Measurements from ENCODE around the gene KIF3A. TPM values are rescaled to one million over a fixed set of nuclear protein-coding genes. Genes with fewer than 3 reads are reported as not detected.

Gene KIF3A
- total RNA-seq, 1 donor from 2014 or later, result 10.5 TPM

DNA sequence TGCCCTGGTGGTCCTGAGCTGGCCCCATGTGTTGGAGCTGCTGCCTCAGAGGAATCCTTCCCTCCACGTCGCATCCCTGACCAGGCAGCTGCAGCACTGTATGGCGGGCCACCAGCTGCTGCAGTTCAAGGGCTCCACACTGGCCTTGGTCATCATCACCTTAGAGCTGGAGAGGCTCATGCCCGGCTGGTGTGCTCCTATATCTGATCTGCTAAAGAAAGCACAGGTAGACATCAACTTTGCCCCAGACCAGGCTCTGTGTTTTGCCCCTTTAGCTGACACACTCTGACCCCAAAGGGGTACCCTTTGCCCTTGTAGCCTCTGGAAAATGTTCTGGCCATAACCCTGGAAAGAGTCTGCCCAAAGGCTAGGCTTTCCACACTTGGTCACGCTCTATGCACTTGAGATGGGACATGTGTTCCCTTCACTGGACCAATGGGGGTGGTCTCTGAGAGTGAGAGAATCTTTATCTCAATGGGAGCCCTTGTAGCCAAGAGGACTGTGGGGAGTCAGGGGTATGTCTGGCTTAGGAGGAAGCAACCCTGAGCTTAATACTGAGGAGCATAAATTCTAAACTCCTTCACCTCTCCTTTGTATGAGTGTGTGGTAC lies 14.7 kb upstream of the KIF3A start:
- Histone ChIP-seq H3K4me1 (peaks cover under 1% of the 10 kb centered on the region), H3K27me3 (peaks cover 8% of the 10 kb centered on the region), H3K4me3 (no peak overlapping the region), H3K27ac (no peak overlapping the region), H3K9me3 (no peaks in the 10 kb centered on the region), H3K36me3 (no peaks in the 10 kb centered on the region)
- TF ChIP-seq, protein P1, sequence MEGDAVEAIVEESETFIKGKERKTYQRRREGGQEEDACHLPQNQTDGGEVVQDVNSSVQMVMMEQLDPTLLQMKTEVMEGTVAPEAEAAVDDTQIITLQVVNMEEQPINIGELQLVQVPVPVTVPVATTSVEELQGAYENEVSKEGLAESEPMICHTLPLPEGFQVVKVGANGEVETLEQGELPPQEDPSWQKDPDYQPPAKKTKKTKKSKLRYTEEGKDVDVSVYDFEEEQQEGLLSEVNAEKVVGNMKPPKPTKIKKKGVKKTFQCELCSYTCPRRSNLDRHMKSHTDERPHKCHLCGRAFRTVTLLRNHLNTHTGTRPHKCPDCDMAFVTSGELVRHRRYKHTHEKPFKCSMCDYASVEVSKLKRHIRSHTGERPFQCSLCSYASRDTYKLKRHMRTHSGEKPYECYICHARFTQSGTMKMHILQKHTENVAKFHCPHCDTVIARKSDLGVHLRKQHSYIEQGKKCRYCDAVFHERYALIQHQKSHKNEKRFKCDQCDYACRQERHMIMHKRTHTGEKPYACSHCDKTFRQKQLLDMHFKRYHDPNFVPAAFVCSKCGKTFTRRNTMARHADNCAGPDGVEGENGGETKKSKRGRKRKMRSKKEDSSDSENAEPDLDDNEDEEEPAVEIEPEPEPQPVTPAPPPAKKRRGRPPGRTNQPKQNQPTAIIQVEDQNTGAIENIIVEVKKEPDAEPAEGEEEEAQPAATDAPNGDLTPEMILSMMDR (IDR thresholded peaks at IDR 0.05), result no peak
- no peak for DNase-seq
- no peak for ATAC-seq
- intact Hi-C loops (cut with DNase I), result no loop called here

DNA sequence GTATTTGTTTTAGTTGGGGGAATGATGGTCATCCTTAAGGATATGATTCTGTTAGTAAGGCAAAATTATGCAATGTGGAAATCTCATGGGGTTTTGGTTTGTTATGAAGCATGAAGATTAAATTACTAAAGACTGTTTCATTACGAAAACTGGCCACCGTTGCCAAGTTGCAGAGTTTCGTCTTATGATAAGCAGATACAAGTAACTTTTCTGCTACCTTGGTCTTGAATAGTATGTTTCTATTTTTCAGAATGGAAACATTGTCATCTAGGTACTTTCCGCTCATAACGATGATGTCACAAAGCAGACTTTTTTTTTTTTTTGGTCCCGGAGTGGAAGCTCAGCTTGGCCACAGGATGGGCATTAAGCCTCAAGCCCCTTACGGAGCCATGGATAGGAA lies 14.1 kb upstream of the KIF3A start:
- Histone ChIP-seq H3K4me3 (no peak overlapping the region), H3K27me3 (peaks cover 14% of the 10 kb centered on the region), H3K9me3 (no peaks in the 10 kb centered on the region), H3K36me3 (no peaks in the 10 kb centered on the region), H3K4me1 (peaks cover 6% of the 10 kb centered on the region), H3K27ac (no peak overlapping the region)
- intact Hi-C loops (cut with DNase I), result no loop called here
- TF ChIP-seq, protein P1 (IDR thresholded peaks at IDR 0.05), result no peak
- ATAC-seq (no peak), DNase-seq (no peak)

DNA sequence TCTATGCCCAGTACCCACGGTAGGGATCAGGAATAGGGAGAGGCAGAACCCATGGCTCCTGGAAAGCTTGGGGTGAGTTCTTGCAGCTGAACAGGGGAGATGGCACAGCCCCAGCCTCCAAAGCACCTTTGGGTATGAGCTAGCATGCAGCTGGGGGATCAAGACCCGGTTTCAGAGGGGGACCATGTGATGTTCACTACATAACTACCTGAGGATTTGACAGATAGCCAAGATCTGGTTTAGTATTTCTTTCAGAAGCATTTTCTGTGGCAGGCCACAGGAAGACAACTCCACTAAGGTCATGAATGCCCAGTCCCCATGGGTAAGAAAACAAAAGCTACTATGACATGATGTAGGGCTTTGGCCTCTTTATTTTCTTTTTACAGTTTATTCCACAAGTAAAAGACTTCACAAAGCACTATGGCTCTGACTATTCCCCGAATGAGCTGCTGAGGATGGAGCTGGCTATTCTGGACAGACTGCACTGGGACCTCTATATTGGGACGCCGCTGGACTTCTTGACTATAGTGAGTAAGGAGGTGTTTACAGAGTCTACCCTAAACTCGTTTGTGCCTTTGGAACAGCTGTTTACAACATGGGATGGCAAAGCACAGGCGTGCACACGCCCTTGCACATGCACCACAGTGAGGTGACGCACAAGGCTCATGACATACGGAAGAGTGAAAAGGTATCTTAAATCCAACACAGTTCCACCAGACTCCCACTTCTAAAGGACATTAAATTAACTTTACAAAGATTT lies 13.3 kb upstream of the KIF3A start:
- Histone ChIP-seq H3K27ac (no peak overlapping the region), H3K4me3 (no peak overlapping the region), H3K27me3 (peaks cover 16% of the 10 kb centered on the region), H3K36me3 (no peaks in the 10 kb centered on the region), H3K9me3 (no peaks in the 10 kb centered on the region), H3K4me1 (peaks cover 6% of the 10 kb centered on the region)
- TF ChIP-seq, protein P1 (IDR thresholded peaks at IDR 0.05), result no peak
- intact Hi-C loops (cut with DNase I), result no loop called here
- no peak for DNase-seq
- no peak for ATAC-seq

DNA sequence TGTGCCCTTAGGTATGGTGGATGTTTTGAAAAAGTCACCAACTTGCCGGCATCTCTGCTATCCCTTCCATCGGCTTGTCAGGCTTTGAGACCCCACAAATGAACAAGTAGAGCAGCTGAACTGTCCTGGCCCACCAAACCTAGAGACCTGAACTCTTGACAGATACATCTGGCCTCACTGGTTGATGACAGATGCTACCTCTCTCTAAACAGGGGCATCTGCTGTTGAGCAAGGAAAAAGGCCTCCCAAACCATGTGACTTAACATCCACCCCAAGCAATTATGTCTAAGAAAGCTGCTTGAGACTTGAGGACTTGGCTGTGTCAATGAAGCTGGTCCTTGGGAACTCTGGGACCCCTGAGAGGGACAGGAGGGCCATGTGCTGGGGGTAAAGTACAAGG lies 12.2 kb upstream of the KIF3A start:
- intact Hi-C loops (cut with DNase I), result no loop called here
- TF ChIP-seq, protein P1 (IDR thresholded peaks at IDR 0.05), result no peak
- no peak for DNase-seq
- Histone ChIP-seq H3K27ac (no peak overlapping the region), H3K36me3 (no peaks in the 10 kb centered on the region), H3K4me1 (peaks cover 6% of the 10 kb centered on the region), H3K4me3 (no peak overlapping the region), H3K9me3 (no peaks in the 10 kb centered on the region), H3K27me3 (peaks cover 24% of the 10 kb centered on the region)
- no peak for ATAC-seq

DNA sequence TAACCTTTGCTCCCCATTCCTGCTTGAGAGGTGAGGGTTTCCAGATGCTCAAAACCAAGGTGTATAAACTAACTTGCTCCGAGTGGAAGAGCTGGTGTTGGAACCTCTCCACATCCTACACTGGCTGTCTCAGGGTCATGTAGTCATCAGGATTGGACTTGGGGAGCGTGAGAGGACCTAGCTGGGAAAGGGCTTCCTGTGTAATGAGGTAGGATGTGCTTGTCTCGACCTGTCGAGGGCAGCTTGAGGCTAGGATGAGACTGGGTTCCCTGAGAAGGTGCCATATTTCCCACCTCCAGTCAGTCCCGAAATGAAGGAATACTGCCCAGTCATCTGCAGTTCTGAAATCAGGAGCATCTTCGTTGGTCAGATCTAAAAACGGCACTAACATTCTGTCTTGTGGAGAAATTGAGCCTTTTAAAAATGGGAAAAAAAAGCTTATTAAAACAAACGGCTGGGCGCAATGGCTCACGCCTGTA lies 11.2 kb upstream of the KIF3A start:
- DNase-seq (no peak), ATAC-seq (no peak)
- Histone ChIP-seq H3K4me1 (peaks cover 6% of the 10 kb centered on the region), H3K36me3 (no peaks in the 10 kb centered on the region), H3K9me3 (no peaks in the 10 kb centered on the region), H3K27ac (no peak overlapping the region), H3K27me3 (peaks cover 24% of the 10 kb centered on the region), H3K4me3 (no peak overlapping the region)
- intact Hi-C loops (cut with DNase I), result no loop called here
- TF ChIP-seq, protein P1 (IDR thresholded peaks at IDR 0.05), result no peak

Measured in upper lobe of right lung (tissue), 1 donor.